Spleen (tissue), 13 donors: ENCODE results near the gene MN1. TPM values are rescaled to one million over a fixed set of nuclear protein-coding genes. Genes with fewer than 3 reads are reported as not detected.

ENCODE experiments used
- DNase-seq: peaks from one replicate; pipeline ENCODE4 v3.0.0-alpha.2; 2020
- H3K27ac ChIP-seq, 8 donors: fragments of 200-600 bp; sonication (generic) in 7 of 8; 1 replicate in 4 of 8; 2 replicates in 4 of 8; pipeline versions ENCODE4 v1.5.0 to v1.8.0; 2016 to 2021; ENCODE audit warnings: inconsistent platforms in 4 of 8, mild to moderate bottlenecking in 4 of 8, moderate library complexity in 1 of 8
- H3K27me3 ChIP-seq, 7 donors: fragments of 200-600 bp; sonication (generic) in 6 of 7; replicated peaks in 1 of 7; 1 replicate in 4 of 7; 2 replicates in 3 of 7; pipeline versions ENCODE4 v1.5.0 to v1.8.0; 2016 to 2021; ENCODE audit warnings: inconsistent platforms in 3 of 7, mild to moderate bottlenecking in 1 of 7
- H3K36me3 ChIP-seq, 6 donors: fragments of 200-600 bp; sonication (generic) in 5 of 6; 1 replicate in 4 of 6; 2 replicates in 2 of 6; pipeline versions ENCODE4 v1.5.0 to v1.8.0; 2016 to 2021; ENCODE audit warnings: inconsistent platforms in 2 of 6
- H3K4me1 ChIP-seq, 6 donors: fragments of 200-600 bp; sonication (generic) in 5 of 6; 1 replicate in 3 of 6; 2 replicates in 3 of 6; pipeline versions ENCODE4 v1.5.0 to v1.8.0; 2016 to 2021; ENCODE audit warnings: inconsistent platforms in 3 of 6
- H3K4me3 ChIP-seq, 8 donors: fragments of 200-600 bp; sonication (generic) in 7 of 8; 1 replicate in 4 of 8; 2 replicates in 4 of 8; pipeline versions ENCODE4 v1.5.0 to v1.8.0; 2016 to 2021; ENCODE audit warnings: inconsistent platforms in 4 of 8, mild to moderate bottlenecking in 4 of 8, moderate library complexity in 2 of 8
- H3K9me3 ChIP-seq, 8 donors: fragments of 200-600 bp; sonication (generic) in 7 of 8; 1 replicate in 4 of 8; 2 replicates in 4 of 8; pipeline versions ENCODE4 v1.5.0 to v1.8.0; 2016 to 2021; ENCODE audit warnings: inconsistent platforms in 4 of 8
- CTCF ChIP-seq, 11 experiments: fragments of 200-600 bp in 7 of 11; fragments of 450-650 bp in 4 of 11; sonication (generic) in 4 of 11; IDR thresholded peaks in 8 of 11; conservative IDR thresholded peaks in 3 of 11; 1 replicate in 7 of 11; 2 replicates in 4 of 11; pipeline versions ENCODE4 v1.4.0 to v1.8.0; 2016 to 2021; ENCODE audit warnings: antibody characterized with exemption in 11 of 11, inconsistent platforms in 4 of 11, mild to moderate bottlenecking in 1 of 11
- POLR2A ChIP-seq, 3 donors: fragments of 450-650 bp; IDR thresholded peaks; one replicate each; pipeline ENCODE4 v1.5.1; 2017; ENCODE audit warnings: antibody characterized with exemption in 3 of 3, mild to moderate bottlenecking in 1 of 3
- POLR2AphosphoS5 ChIP-seq, 3 donors: sonication (generic); formaldehyde crosslinking; IDR thresholded peaks; one replicate each; pipeline ENCODE4 v1.5.1; 2017; ENCODE audit warnings: antibody characterized with exemption in 3 of 3
- WGBS, 5 donors: extraction: QIAGEN DNeasy Blood & Tissue Kit in 3 of 5; methylation state at CpG; one replicate each; pipeline versions ENCODE4 v1.1.5 to v1.1.7; 2013 to 2018; 5-methylcytosine and 5-hydroxymethylcytosine counted together
- intact Hi-C: fragments of 100-400 bp; cut with DNase I; formaldehyde crosslinking; loops from one replicate; pipeline ENCODE4 v1.15.0; 2023; ENCODE audit warnings: low total_unique reads
- long read RNA-seq, 2 donors: transcript quantifications; one replicate each; lab custom pipeline, GENCODE V29; 2026
- polyA plus RNA-seq, 3 donors: library from polyadenylated mRNA; stranded (reverse); fragments of 200-250 nt; gene quantifications; one replicate each; pipeline ENCODE4 v1.2.1, GENCODE V29; 2013
- total RNA-seq, 7 donors: library from RNA; depleted of rRNA in 3 of 7; stranded (reverse); fragments of >200 nt in 3 of 7; fragmentation: NEBNext Ultra II Directional in 4 of 7; extraction: Animal tissue kit (Norgen Biotek cat#: 25700) in 4 of 7; gene quantifications; one replicate each; pipeline versions ENCODE4 v1.1.0 to v1.2.1, GENCODE V29; 2016 to 2021
- donor health status: healthy with polysubstance abuse.
- donor health status: DM: no; HTN: no; CAD: no; lungs with moderate emphysema.
- donor health status: DM: no; HTN: no; CAD: no.
- donor health status: Bipolar disorder and iron deficiency.
- donor health status: healthy.
- donor health status: DM: no; HTN: no; CAD: no.
- donor health status: DM: yes; HTN: yes; CAD: no.

Gene MN1
- total RNA-seq = 1 to 10 TPM in 1 of 7 donors, under 1 TPM in 6; 0.54 to 1.5 (median 0.76) TPM
- under 1 TPM; 0.15 to 0.51 (median 0.33) TPM for polyA plus RNA-seq
- long read RNA-seq, donor 1 = 0 reads
- long read RNA-seq, donor 2 = 0 reads

DNA sequence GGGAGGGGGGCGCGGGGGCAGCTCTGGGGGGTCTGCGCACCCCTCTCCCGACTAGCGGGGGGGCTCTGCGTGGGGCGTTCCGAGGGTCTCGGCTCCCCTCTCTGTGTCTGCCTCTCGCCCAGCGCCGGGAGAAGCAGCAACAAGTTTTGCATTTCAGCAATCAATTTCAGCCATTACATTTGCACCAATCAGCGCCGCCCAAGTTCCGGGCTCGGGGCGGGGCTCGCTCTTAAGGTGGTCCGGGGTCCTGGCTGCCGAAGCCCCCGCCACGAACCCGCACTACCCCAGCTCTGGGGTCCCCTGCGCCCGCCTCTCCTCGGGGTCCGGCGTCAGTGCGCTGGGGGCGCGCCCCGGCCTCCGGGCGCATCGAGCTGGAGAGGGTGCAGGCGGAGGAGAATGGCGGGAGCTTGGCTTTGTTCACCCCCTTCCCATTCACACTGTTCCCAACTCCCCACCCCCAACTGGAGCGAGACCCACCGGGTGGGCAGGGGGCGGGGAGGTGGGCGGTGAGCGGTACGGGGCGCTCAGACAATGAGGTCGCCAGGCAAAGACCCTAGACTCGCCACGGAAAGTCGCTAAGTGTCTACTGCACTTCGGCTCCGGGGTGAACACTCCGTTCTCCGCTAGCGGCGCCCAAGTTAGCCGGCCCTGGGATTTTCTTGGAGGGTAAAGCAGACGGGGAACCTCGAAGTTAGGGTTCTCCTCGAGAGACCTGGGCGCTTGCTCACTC is at the start of gene MN1:
MN1 (minus strand) TSS at position 141 of the 730 bp plus-strand sequence. CDS start 1,213 bp downstream, outside the sequence.
- intact Hi-C loops = loop anchor here (5.0 to 10.0 kb wide), 2 partner anchors 397 to 1044 kb away; no protein-coding TSS in a partner anchor
- Histone ChIP-seq H3K4me3 (peak within 1 kb of the TSS; percentile 55 to 92 (median 82)), H3K36me3 (no peaks in the 10 kb centered on the region), H3K27me3 (peaks cover 0 to 87% (median 35%) of the 10 kb centered on the region in 7 donors), H3K4me1 (peaks cover 12 to 55% (median 35%) of the 10 kb centered on the region in 6 donors), H3K27ac (peak within 1 kb of the TSS in 3 of 8 donors; percentile 25 to 63 (median 42)), H3K9me3 (no peaks in the 10 kb centered on the region)
- TF ChIP-seq POLR2AphosphoS5 (IDR thresholded peaks at IDR 0.05) (no peak), POLR2A (IDR thresholded peaks at IDR 0.05) (no peak)
- 0 to 1% (median 1%) methylated on average over 5 to 58 of the region's 59 CpGs for WGBS, 5 donors
- DNase-seq = no peak

DNA sequence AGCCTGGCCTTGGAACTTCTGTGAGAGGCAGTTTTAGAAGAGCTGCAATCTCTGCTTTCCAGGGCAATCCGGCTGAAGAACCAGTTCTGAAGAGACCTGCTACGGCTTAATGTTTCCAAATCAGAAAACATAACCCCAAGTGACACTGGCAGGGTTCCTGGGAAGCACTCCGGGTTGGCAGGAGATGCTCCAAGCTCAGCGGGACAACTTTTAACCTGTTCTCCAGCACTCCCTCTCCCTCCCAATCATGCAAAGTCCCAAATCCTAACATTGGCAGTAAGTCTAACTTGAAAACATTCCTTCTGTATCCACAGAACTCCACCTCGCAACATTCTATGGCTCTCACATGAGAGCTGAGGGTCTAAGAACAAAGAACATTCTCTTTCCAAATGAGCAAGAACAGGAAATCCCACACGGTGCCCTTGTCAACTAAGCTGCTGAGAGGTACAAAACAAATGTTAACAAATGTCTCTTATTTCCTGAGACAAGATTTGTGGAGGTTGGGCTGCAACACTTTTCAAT is 48.5 kb upstream of the MN1 start:
- no peak for DNase-seq
- peak overlapping the region in 3 of 8 donors; percentile 16 to 39 (median 31) for H3K27ac ChIP-seq
- no peak for TF ChIP-seq POLR2A (IDR thresholded peaks at IDR 0.05)
- no peak for TF ChIP-seq CTCF (IDR thresholded peaks at IDR 0.05 in 8 of 11, conservative IDR thresholded peaks at IDR 0.05 in 3 of 11)
- no peak for TF ChIP-seq POLR2AphosphoS5 (IDR thresholded peaks at IDR 0.05)
- intact Hi-C loops = no loop called here
- H3K4me1 ChIP-seq = peaks cover 0 to 36% (median 16%) of the 10 kb centered on the region in 6 donors
- no peak overlapping the region for H3K4me3 ChIP-seq
- peaks cover 3 to 100% (median 34%) of the 10 kb centered on the region in 6 donors for H3K36me3 ChIP-seq
- no peaks in the 10 kb centered on the region for H3K27me3 ChIP-seq
- 52 to 66% (median 54%) methylated on average over 6 of the region's 6 CpGs for WGBS, 5 donors
- no peaks in the 10 kb centered on the region for H3K9me3 ChIP-seq

DNA sequence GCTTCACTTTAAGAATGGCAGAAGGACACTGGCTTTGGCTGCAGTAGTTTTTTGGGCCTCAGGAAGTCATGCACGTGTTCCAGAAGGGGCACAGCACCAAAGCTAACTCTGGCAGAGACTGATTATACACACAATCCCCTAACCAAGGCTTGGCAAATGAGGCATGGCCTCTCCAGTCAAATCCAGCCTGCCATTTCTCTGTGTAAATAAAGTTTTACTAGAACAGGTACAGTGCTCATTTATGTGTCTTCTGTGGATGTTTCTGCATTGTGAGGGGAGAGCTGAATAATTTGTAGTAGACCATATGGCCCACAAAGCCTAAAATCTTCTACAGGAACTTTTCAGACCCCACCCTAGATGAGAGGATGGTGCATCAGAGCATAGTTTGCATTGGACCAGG is 46.4 kb upstream of the MN1 start:
- Histone ChIP-seq H3K27me3 (no peaks in the 10 kb centered on the region), H3K36me3 (peaks cover 3 to 83% (median 24%) of the 10 kb centered on the region in 6 donors), H3K4me1 (peaks cover 0 to 23% (median 10%) of the 10 kb centered on the region in 6 donors), H3K27ac (no peak overlapping the region), H3K4me3 (no peak overlapping the region), H3K9me3 (no peaks in the 10 kb centered on the region)
- no peak for DNase-seq
- intact Hi-C loops = no loop called here
- WGBS, 5 donors = 76 to 92% (median 78%) methylated on average over 1 of the region's 1 CpG
- TF ChIP-seq POLR2A (IDR thresholded peaks at IDR 0.05) (no peak), POLR2AphosphoS5 (IDR thresholded peaks at IDR 0.05) (no peak), CTCF (IDR thresholded peaks at IDR 0.05 in 8 of 11, conservative IDR thresholded peaks at IDR 0.05 in 3 of 11) (no peak)

GRCh38 chr22:27846910-27847309 is 45.4 kb upstream of the MN1 start:
- Histone ChIP-seq H3K4me1 (peaks cover 0 to 34% (median 10%) of the 10 kb centered on the region in 6 donors), H3K9me3 (no peaks in the 10 kb centered on the region), H3K4me3 (no peak overlapping the region), H3K36me3 (peaks cover under 1 to 82% (median 15%) of the 10 kb centered on the region in 6 donors), H3K27ac (no peak overlapping the region), H3K27me3 (no peaks in the 10 kb centered on the region)
- TF ChIP-seq POLR2A (IDR thresholded peaks at IDR 0.05) = no peak
- no peak for TF ChIP-seq POLR2AphosphoS5 (IDR thresholded peaks at IDR 0.05)
- no peak for TF ChIP-seq CTCF (IDR thresholded peaks at IDR 0.05 in 8 of 11, conservative IDR thresholded peaks at IDR 0.05 in 3 of 11)
- 91 to 95% (median 93%) methylated on average over 9 of the region's 9 CpGs for WGBS, 5 donors
- no peak for DNase-seq
- intact Hi-C loops = no loop called here
